Measurements from ENCODE around the gene PVALB.

Gene PVALB

GRCh38 chr22:36781656-36782627, 34.9 kb downstream of the PVALB start:
- H3K27me3 ChIP-seq (ENCODE audit: control insufficient read depth, low read length), result peaks cover 14% of the 10 kb centered on the region; the same call in 1 of the 2 replicates
- no peak overlapping the region for H3K27ac ChIP-seq (ENCODE audit: low read depth, low read length)
- no peaks in the 10 kb centered on the region for H3K36me3 ChIP-seq (ENCODE audit: control insufficient read depth, low read length)
- no peaks in the 10 kb centered on the region for H4K20me1 ChIP-seq (ENCODE audit: control insufficient read depth, insufficient read depth, low read depth, low read length)
- no peaks in the 10 kb centered on the region for H3F3A ChIP-seq (ENCODE audit: control insufficient read depth, insufficient read depth)
- TF ChIP-seq, protein P1, sequence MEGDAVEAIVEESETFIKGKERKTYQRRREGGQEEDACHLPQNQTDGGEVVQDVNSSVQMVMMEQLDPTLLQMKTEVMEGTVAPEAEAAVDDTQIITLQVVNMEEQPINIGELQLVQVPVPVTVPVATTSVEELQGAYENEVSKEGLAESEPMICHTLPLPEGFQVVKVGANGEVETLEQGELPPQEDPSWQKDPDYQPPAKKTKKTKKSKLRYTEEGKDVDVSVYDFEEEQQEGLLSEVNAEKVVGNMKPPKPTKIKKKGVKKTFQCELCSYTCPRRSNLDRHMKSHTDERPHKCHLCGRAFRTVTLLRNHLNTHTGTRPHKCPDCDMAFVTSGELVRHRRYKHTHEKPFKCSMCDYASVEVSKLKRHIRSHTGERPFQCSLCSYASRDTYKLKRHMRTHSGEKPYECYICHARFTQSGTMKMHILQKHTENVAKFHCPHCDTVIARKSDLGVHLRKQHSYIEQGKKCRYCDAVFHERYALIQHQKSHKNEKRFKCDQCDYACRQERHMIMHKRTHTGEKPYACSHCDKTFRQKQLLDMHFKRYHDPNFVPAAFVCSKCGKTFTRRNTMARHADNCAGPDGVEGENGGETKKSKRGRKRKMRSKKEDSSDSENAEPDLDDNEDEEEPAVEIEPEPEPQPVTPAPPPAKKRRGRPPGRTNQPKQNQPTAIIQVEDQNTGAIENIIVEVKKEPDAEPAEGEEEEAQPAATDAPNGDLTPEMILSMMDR (IDR thresholded peaks at IDR 0.05; ENCODE audit: low read depth, low read length, poor library complexity, severe bottlenecking), result peak; percentile 95
- TF ChIP-seq EZH2phosphoT487 (IDR thresholded peaks at IDR 0.05; ENCODE audit: borderline replicate concordance, low read length), result no peak
- H3K4me1 ChIP-seq (ENCODE audit: control insufficient read depth, low read length), result peaks cover 12% of the 10 kb centered on the region
- H3K79me2 ChIP-seq (ENCODE audit: control insufficient read depth, low read length), result no peaks in the 10 kb centered on the region
- H3K4me2 ChIP-seq (ENCODE audit: low read length), result peak overlapping the region; percentile 38
- no peak overlapping the region for H3K4me3 ChIP-seq (ENCODE audit: low read length)
- H3K9me2 ChIP-seq (replicated peaks; ENCODE audit: control insufficient read depth, low read length), result no peaks in the 10 kb centered on the region
- no peaks in the 10 kb centered on the region for H3K9me3 ChIP-seq (ENCODE audit: control insufficient read depth, insufficient read depth, low read length)

DNA sequence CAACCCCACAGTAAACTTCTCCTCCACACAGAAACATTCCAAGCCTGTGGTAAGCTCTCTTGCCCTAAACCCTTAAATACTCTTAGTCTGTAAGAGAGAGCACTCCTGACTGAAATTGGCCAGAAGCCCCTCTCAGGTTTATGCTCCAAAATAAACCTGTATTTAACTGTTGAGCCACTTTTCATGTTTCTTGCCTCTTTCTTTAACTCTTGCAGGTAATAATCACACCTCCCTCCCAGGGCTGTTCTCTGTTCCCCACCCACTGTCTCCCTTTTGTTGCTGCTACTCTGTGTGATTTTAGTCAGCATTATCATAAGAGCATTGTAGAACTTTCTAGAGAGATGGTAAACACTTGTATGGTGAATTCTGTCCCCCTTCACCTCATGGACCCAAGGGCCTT, 38.8 kb downstream of the PVALB start:
- no peaks in the 10 kb centered on the region for H3K36me3 ChIP-seq (ENCODE audit: control insufficient read depth, low read length)
- H3K27me3 ChIP-seq (ENCODE audit: control insufficient read depth, low read length), result no peaks in the 10 kb centered on the region
- H3K9me2 ChIP-seq (replicated peaks; ENCODE audit: control insufficient read depth, low read length), result no peaks in the 10 kb centered on the region
- no peak overlapping the region for H3K27ac ChIP-seq (ENCODE audit: low read depth, low read length)
- no peak overlapping the region for H3K4me2 ChIP-seq (ENCODE audit: low read length)
- no peak overlapping the region for H3K4me3 ChIP-seq (ENCODE audit: low read length)
- H3K9me3 ChIP-seq (ENCODE audit: control insufficient read depth, insufficient read depth, low read length), result no peaks in the 10 kb centered on the region
- peaks cover 24% of the 10 kb centered on the region for H3K4me1 ChIP-seq (ENCODE audit: control insufficient read depth, low read length)
- peaks cover 9% of the 10 kb centered on the region for H3K79me2 ChIP-seq (ENCODE audit: control insufficient read depth, low read length)
- H3F3A ChIP-seq (ENCODE audit: control insufficient read depth, insufficient read depth), result no peaks in the 10 kb centered on the region
- no peak for TF ChIP-seq EZH2phosphoT487 (IDR thresholded peaks at IDR 0.05; ENCODE audit: borderline replicate concordance, low read length)
- TF ChIP-seq, protein P1 (IDR thresholded peaks at IDR 0.05; ENCODE audit: low read depth, low read length, poor library complexity, severe bottlenecking), result no peak
- no peaks in the 10 kb centered on the region for H4K20me1 ChIP-seq (ENCODE audit: control insufficient read depth, insufficient read depth, low read depth, low read length)

DNA sequence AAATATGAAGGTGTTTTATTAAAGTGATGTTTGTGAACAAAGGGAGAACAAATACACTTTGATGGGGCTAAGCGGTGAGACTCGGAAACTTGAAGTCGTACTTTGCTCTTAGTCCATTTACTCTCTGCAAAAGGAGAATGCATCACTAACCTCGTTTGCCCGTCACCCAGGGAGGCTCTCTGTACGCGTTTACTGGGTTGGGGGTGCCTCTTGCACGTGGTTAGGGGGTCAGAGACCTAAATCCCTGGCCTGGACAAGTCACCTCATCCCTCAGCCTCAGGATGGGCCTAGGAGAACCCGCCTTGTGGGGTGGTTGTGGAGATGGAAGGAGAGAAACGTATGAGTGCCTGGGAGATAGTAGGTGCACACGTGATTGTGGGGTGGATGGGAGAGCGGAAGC, 40.1 kb downstream of the PVALB start:
- no peak for TF ChIP-seq EZH2phosphoT487 (IDR thresholded peaks at IDR 0.05; ENCODE audit: borderline replicate concordance, low read length)
- TF ChIP-seq, protein P1 (IDR thresholded peaks at IDR 0.05; ENCODE audit: low read depth, low read length, poor library complexity, severe bottlenecking), result no peak
- H3K4me2 ChIP-seq (ENCODE audit: low read length), result peak overlapping the region; percentile 67
- no peaks in the 10 kb centered on the region for H4K20me1 ChIP-seq (ENCODE audit: control insufficient read depth, insufficient read depth, low read depth, low read length)
- no peaks in the 10 kb centered on the region for H3F3A ChIP-seq (ENCODE audit: control insufficient read depth, insufficient read depth)
- H3K4me3 ChIP-seq (ENCODE audit: low read length), result peak overlapping the region; percentile 85
- H3K36me3 ChIP-seq (ENCODE audit: control insufficient read depth, low read length), result no peaks in the 10 kb centered on the region
- no peak overlapping the region for H3K27ac ChIP-seq (ENCODE audit: low read depth, low read length)
- no peaks in the 10 kb centered on the region for H3K9me3 ChIP-seq (ENCODE audit: control insufficient read depth, insufficient read depth, low read length)
- no peaks in the 10 kb centered on the region for H3K9me2 ChIP-seq (replicated peaks; ENCODE audit: control insufficient read depth, low read length)
- H3K27me3 ChIP-seq (ENCODE audit: control insufficient read depth, low read length), result no peaks in the 10 kb centered on the region
- peaks cover 9% of the 10 kb centered on the region for H3K79me2 ChIP-seq (ENCODE audit: control insufficient read depth, low read length)
- H3K4me1 ChIP-seq (ENCODE audit: control insufficient read depth, low read length), result peaks cover 18% of the 10 kb centered on the region
